ENCODE measurements around the gene GARNL3. TPM values are rescaled to one million over a fixed set of nuclear protein-coding genes. Genes with fewer than 3 reads are reported as not detected.

The GARNL3 gene
- total and polyA plus RNA-seq, 2 of the 13 experiments (the other 11 are each of a cell fraction or from before 2014, with no cell fraction given), result 3.9 to 11.0 TPM

- TF ChIP-seq, protein P1, sequence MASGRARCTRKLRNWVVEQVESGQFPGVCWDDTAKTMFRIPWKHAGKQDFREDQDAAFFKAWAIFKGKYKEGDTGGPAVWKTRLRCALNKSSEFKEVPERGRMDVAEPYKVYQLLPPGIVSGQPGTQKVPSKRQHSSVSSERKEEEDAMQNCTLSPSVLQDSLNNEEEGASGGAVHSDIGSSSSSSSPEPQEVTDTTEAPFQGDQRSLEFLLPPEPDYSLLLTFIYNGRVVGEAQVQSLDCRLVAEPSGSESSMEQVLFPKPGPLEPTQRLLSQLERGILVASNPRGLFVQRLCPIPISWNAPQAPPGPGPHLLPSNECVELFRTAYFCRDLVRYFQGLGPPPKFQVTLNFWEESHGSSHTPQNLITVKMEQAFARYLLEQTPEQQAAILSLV (CRISPR knock-in tag; IDR thresholded peaks at IDR 0.05; ENCODE audit: borderline replicate concordance), result no peak; the same call in 1 of the 2 replicates
- TF ChIP-seq SATB2 (CRISPR knock-in tag; IDR thresholded peaks at IDR 0.05), result no peak
- TF ChIP-seq NR2F6 (IDR thresholded peaks at IDR 0.05), result no peak
- TF ChIP-seq NR2F6 (CRISPR knock-in tag; IDR thresholded peaks at IDR 0.05), result no peak; the same call in 1 of the 2 replicates
- no peak for TF ChIP-seq NR2F2 (IDR thresholded peaks at IDR 0.05; ENCODE audit: borderline replicate concordance, low read depth)
- peak; percentile 23 for TF ChIP-seq AGO1 (IDR thresholded peaks at IDR 0.05; ENCODE audit: low read depth, low read length, poor library complexity, severe bottlenecking)
- no peak for TF ChIP-seq MAFG (CRISPR knock-in tag; IDR thresholded peaks at IDR 0.05)
- TF ChIP-seq ATAD3A (CRISPR knock-in tag; IDR thresholded peaks at IDR 0.05), result no peak
- no peak for TF ChIP-seq ZNF17 (CRISPR knock-in tag; IDR thresholded peaks at IDR 0.05)
- no peak for TF ChIP-seq ZNF510 (CRISPR knock-in tag; IDR thresholded peaks at IDR 0.05; ENCODE audit: low read depth)
- no peak; the same call in 1 of the 2 replicates for TF ChIP-seq ZNF772 (CRISPR knock-in tag; IDR thresholded peaks at IDR 0.05)
- TF ChIP-seq SAP130 (CRISPR knock-in tag; IDR thresholded peaks at IDR 0.05; ENCODE audit: low read depth), result peak; percentile 78
- no peak for TF ChIP-seq SMYD3 (CRISPR knock-in tag; IDR thresholded peaks at IDR 0.05)
- no peak for TF ChIP-seq ZNF567 (CRISPR knock-in tag; IDR thresholded peaks at IDR 0.05; ENCODE audit: borderline replicate concordance)
- TF ChIP-seq ZSCAN25 (CRISPR knock-in tag; IDR thresholded peaks at IDR 0.05), result no peak; the same call in 1 of the 2 replicates
- no peak for TF ChIP-seq ZNF382 (CRISPR knock-in tag; IDR thresholded peaks at IDR 0.05; ENCODE audit: borderline replicate concordance)
- TF ChIP-seq CC2D1A (CRISPR knock-in tag; IDR thresholded peaks at IDR 0.05), result no peak
- TF ChIP-seq, protein P2, sequence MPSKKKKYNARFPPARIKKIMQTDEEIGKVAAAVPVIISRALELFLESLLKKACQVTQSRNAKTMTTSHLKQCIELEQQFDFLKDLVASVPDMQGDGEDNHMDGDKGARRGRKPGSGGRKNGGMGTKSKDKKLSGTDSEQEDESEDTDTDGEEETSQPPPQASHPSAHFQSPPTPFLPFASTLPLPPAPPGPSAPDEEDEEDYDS (CRISPR knock-in tag; IDR thresholded peaks at IDR 0.05), result no peak
- 0 out of 2 replicates have a peak, but pooled peaks have one; percentile 41 for TF ChIP-seq FOXA3 (CRISPR knock-in tag; IDR thresholded peaks at IDR 0.05)
- no peak for TF ChIP-seq FOXP1 (IDR thresholded peaks at IDR 0.05)
- TF ChIP-seq FOXP1 (CRISPR knock-in tag; IDR thresholded peaks at IDR 0.05), result no peak
- 0 out of 2 replicates have a peak, but pooled peaks have one; percentile 62 for TF ChIP-seq KMT2A (CRISPR knock-in tag; IDR thresholded peaks at IDR 0.05)
- TF ChIP-seq TEAD3 (CRISPR knock-in tag; optimal IDR thresholded peaks at IDR 0.05; ENCODE audit: borderline replicate concordance), result peak; percentile 8
- peak; percentile 89 for TF ChIP-seq STAG1 (CRISPR knock-in tag; IDR thresholded peaks at IDR 0.05)
- TF ChIP-seq TFE3 (CRISPR knock-in tag; IDR thresholded peaks at IDR 0.05), result no peak
- TF ChIP-seq ZNF788 (CRISPR knock-in tag; IDR thresholded peaks at IDR 0.05; ENCODE audit: borderline replicate concordance), result 0 out of 2 replicates have a peak, but pooled peaks have one; percentile 53
- TF ChIP-seq ZZZ3 (CRISPR knock-in tag; IDR thresholded peaks at IDR 0.05; ENCODE audit: borderline replicate concordance), result no peak
- no peak for TF ChIP-seq GTF2F1 (IDR thresholded peaks at IDR 0.05; ENCODE audit: low read length)
- TF ChIP-seq HMGXB4 (CRISPR knock-in tag; IDR thresholded peaks at IDR 0.05; ENCODE audit: borderline replicate concordance in 1 of 2, low read depth in 1 of 2), result peak; percentile 82 to 85
- TF ChIP-seq RFX3 (CRISPR knock-in tag; IDR thresholded peaks at IDR 0.05), result no peak
These were observed 133.2 kb downstream of the GARNL3 start (continued) for GRCh38 chr9:127397646-127398274.
